NK-92 (cell line): Measurements from ENCODE around the gene KCNG3.

ENCODE experiments used
- DNase-seq: peaks from one replicate; lab custom pipeline; 2025; ENCODE audit not compliant: unreplicated experiment; lab: John Stamatoyannopoulos, UW

The KCNG3 gene

DNA sequence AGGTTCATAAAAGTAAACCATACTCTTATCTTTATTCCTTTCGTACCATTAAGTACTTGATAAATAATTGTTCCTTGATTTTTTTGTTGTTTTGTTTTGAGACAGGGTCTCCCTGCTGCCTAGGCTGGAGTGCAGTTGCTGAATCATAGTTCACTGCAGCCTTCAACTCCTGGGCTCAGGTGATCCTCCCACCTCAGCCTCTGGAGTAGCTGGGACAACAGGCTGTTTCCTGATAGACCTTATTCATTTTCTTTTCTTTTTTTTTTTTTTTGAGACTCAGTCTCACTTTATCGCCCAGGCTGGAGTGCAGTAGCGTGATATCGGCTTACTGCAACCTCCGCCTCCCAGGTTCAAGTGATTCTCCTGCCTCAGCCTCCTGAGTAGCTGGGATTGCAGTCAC, 5.5 kb downstream of the KCNG3 start:
- DNase-seq = no peak

DNA sequence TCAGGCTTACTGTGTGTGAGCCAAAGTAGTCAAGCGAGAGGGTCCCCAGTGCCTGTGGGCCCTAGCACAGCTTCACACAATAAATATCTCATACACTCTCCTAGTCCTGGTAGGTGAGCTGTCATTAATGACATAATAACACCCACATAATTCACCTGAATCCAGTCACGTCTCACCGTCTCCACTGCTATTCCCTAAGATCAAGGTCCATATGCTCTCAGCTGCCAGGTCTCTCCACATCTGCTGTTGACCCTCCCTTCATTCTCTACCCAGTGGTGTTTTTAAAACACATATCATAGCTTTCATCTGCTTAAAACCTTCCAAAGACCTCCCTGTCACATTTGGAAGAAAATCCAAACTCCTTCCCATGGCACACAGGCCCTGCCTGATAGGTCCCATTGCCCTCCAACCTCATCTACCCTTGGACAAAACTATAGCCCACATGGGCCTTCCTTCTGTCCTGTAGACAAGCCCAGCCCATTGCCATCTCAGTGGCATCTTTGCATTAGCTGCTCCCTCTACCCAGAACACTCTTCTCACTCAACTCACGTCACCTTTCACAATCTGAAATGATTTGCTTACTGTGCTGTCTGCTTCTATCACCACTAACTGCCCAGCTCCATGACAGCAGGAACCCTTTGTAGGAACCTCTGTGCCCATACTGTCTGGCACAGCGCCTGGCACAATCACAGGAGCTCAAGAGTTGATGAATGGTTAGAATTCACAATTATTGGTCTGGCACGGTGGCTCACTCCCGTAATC, 7.5 kb downstream of the KCNG3 start:
- no peak for DNase-seq

DNA sequence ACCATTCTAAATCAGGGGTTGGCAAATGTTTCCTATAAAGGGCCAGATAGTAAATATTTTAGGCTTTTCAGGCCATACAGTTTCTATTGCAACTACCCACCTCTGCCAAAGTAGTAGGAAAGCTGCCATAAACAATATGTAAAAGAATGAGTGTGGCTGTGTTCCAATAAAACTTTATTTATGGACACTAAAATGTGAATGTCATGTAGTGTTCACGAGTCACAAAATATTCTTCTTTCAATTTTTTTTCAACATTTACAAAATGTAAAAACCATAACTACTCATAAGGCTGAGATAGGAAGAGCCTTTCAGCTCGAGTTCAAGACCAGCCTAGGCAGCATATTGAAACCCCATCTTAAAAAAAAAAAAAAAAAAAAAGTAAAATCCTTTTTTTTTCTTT, 13.4 kb downstream of the KCNG3 start:
- DNase-seq = no peak

DNA sequence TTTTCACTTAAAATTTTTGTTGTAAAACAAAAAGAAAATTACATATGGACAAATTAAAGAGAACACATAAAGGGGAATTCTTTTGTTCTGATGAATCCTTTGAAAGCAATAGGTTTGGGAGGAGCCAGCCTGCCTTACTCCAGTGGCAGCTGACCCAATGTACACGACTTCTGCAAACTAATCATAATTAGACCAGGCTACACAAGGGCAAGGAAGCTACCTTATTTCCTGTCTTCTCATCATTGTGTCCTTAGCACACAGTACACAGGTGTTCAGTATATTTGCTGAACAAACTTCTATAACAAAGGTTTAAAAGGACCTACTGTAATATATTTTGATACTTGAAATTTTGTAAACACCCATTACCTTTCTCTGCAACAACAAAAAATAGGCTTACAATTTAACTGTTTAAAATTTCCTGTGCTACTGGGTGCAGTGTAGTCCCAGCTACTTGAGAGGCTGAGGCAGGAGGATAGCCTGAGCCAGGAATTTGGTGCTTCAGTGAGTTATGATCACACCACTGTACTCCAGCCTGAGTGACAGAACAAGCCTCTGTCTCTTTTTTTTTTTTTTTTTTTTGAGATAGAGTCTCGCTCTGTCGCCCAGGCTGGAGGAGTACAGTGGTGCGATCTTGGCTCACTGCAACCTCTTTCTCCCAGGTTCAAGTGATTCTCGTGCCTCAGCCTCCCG, 18.9 kb downstream of the KCNG3 start:
- no peak for DNase-seq

DNA sequence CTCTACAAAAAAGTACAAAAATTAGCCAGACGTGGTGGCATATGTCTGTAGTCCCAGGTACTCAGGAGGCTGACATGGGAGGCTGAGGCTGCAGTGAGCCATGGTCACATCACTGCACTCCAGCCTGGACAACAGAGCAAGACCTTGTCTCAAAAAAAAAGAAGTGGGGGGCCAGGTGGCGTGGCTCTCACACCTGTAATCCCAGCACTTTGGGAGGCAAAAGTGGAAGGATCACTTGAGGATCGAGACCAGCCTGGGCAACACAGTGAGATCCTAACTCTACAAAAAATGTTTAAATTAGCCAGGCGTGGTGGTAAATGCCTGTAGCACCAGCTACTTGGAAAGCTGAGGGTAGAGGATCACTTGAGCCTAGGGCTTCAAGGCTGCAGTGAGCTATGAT, 23.1 kb downstream of the KCNG3 start:
- no peak for DNase-seq

DNA sequence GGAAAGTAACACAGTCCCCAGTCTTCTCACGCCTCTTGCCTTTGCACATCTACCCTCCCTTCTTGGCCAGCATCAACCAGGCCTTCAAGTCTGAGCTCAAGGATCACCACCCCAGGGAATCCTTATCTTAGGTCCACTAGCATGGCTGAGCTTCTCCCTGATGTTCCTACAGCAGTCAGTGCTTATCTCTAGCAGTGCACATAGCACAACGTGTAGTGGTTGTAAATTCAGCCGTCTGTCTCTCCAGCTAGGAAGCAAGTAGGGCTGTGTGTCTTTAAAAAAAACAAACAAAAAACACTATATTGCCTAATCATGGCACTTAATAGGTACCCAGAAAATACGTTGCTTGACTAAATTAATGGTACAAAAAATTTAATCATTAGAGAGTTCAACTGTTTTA, 29.2 kb downstream of the KCNG3 start:
- DNase-seq = no peak

DNA sequence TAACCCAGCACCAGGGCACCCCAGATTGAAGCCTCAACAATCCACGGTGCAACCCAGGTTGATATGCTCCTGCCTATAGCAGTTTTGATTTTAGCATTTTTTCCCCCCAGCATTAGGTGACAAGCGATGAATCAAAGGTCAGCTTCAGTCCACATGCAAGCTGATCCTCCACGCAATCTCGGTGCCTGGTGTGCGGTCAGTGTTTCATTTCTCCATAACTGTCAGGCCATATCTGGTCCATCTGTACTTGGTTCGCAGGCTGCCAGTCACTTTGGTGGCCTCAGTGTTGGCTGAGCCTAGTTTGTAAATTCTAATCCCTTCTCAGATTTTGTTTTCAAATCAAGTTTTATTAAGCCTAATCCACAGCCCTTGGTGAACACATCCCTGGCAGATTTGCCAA, 30.2 kb downstream of the KCNG3 start:
- DNase-seq = no peak

DNA sequence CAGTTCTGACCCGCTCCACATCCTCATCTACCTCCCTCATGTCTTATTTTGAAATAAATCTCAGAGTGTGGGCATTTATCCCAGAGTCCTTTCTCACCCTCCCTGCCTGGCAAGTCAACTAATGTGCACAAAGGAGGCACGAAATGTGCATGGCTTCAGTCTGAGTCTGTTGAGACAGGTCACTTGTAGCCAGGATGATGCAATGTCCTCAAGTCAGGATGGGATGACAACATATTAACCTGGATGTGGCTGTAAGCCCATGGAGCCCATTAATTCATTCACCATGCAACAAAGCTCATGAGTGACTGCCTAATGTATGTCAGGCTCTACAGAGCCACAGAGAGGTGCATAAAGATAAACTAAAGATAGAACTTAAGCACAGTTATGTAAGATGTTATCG, 34.5 kb downstream of the KCNG3 start:
- DNase-seq = no peak

DNA sequence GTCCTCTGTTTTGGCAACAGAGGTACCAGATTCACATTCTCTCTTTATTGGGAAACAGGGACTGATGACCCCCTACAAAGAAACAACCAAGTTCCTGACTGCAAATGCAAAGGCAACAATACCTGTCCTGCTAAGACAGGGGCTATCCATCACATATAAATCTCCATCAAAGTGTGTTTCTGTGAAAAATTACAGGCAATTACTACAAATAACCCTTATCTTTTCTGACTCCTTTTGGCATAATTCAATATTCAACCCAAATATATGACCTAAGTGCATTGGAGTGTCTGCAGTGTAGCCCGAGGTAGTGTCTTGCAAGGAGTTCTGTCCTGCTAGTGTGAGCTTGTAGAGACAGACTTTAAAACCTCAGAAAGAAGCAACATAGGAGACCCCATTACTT, 35.4 kb downstream of the KCNG3 start:
- no peak for DNase-seq

DNA sequence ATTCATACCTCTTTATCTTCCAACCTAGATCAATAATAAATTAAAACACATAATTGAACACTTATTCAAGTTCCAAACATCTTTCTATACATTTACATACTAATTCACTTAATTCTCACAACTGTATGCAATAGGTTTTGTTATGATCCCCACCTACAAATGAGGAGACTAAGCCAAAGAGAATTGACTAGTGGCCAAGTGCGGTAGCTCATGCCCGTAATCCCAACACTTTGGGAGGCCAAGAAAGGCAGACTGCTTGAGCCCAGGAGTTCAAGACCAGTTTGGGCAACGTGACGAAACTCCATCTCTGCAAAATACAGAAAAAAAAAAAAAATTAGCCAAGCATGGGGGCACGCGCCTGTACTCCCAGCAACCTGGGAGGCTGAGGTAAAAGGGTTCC, 36.8 kb downstream of the KCNG3 start:
- no peak for DNase-seq

DNA sequence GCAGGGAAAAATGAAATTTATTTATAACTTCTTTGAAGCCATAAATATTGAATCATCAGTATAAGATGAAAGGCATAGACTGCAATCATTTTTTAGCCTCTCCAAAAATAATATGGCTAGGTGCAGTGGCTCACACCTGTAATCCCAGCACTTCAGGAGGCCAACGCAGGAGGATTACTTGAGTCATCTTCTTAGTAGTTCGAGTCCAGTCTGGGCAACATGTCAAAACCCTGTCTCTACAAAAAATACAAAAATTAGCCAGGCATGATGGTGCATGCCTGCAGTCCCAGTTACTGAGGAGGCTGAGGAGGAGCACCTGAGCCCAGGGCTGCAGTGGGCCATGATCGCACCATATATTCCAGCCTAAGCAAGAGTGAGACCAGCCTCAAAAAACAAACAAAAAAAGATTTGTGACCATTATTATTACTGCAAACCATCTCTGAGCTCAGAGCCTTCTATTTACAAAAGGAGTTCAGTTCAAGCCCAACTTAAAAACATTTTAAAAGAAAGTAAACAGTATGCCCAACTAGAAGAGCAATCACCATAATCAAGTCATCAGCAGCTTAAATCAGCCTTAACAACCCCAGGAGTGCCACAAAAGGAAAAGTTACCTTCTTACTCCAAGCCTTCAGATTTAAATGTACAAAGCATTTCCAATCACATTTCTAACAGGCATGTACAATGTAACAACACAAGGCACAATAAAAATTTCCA, 37.5 kb downstream of the KCNG3 start:
- DNase-seq = no peak

DNA sequence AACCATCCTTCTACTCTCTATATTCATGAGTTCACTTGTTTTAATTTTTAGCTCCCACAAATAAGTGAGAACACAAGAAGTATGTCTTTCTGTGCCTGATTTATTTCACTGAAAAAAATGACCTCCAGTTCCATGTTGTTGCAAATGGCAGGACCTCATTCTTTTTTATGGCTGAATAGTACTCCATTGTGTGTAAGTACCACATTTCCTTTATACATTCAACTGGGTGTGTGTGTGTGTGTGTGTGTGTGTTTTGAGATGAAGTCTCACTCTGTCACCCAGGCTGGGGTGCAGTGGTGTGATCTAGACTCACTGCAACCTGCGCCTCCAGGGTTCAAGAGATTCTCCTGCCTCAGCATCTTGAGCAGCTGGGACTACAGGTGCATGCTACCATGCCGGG, 41.2 kb downstream of the KCNG3 start:
- no peak for DNase-seq

DNA sequence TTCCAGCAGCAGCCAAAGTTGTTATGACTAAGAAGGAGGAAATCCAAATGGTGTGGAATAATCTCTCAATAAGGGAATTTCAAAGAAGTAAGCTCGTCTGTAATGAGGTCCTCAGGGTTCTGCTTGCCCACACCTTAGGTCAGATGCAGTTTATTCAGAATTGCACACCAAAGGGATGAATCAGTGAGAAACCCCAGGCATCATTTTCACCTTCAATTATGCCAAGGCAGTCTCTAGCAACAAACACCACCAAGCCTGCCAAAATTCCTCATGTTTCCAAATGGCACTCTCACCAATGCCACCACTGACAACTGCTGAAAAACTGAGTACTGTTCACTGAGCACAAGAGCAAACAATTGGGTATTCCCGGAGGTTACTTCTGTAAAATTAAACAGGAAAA, 43.6 kb downstream of the KCNG3 start:
- no peak for DNase-seq

DNA sequence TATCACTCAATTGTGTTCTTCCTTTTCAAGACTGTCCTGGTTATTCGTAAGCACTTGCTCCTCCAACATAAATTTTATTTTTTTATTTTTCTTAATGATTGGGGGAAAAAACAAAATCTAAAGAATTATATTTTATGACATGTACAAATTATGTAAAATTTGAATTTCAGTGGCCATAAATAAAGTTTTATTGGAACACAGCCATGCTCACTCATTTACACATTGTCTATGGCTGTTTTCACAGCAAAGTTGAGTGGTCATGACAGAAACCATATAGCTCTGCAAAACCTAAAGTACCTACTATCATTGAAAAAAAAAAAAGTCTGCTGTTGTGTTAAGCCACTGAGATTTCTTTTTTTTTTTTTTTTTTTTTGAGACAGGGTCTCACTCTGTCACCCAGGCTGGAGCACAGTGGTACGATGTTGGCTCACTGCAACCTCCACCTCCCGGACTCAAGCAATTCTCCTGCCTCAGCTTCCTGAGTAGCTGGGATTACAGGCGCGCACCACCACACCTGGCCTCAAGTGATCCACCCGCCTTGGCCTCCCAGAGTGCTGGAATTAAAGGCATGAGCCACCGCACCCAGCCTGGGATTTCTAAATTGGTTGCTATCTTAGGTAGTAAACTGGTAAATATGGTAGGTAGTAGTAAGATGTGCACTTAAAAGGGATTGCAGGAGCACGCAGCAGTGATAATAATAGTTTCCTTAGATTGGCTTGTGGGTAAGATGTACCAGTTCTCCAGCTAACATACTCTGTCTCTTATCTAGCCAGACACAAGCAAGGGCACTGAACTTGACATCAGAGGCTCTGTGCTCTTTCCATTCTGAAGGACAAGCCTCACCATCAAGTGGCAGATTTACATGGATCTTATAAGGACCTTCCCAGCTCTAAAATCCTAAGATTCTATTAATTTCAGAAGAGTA, 44.4 kb downstream of the KCNG3 start:
- DNase-seq = no peak

DNA sequence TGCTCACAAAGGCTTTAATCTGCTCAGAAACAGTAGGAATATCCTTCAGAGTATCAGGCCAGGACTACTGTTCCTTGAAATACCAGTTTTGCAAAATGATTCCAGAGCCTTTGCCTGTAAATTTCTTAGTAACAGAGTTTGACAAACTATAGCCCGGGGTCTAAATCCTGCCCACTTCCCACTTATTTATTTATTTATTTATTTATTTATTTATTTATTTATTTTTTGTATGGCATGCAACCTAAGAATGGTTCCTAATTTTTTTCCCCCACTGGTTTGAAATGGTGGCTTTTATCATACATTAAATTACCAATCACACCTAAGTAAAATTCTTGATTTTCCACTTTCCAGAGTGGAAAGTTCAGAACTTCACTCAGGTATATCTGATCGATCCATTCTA, 45.6 kb downstream of the KCNG3 start:
- no peak for DNase-seq

DNA sequence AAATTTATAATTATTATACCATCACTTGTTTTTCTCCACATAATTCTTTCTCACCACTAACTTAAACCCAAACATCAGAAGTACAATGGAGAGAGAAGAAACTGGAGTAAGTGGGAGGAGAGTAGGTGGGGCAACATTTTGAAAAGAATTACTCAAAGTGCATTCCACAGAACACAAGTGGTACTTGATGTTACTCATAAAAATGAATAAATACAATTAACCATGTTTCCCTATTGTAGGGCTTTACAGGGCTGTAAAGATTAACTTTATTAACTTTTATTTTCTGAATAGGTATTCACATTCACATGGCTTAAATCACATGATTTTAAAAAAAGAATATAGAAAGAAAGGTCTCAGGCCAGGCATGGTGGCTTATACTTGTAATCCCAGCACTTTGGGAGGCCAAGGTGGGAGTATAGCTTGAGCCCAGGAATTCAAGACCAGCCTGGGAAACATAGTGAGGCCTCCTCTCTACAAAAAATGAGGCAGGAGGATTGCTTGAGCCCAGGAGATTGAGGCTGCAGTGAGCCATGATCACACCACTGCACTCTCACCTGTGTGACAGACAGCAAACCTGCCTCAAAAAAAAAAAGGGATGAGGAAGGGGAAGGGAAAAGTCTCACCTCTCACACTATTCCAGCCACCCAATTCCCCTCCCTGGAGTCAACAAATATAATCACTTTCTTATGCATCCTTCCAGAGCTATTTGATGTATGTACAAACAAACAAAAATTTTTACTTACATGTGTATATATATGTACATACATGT, 47.1 kb downstream of the KCNG3 start:
- no peak for DNase-seq

DNA sequence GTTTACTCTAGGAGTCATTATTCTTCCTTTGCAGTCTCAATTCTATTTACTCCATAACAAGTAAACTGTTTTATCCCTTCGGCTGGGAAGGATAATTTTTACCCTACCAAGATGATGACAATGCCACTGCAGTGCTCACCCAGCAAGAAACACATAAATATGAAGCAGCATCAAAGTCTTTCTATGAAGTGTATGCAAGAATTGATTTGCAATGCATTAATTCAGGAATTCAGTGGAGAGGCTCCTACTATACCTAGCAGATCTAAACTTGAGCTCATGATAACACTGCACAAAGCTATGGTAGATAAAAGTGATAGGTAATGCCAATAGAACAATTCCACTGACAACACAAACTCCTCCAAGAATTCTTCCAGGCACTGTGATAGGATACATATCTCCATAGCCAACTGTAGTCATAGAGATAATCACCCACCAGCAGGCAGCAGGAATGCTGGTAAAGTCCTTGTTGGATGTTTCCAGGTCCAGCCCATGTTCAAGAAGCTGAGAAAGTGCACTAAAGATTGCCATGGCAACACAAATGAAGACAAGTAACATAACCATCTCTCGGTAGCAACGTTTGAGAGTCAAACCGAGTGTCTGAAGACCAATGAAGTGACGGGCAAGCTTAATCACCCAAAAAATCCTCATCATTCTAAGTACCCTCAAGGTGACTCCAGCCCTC, 49.9 kb downstream of the KCNG3 start:
- no peak for DNase-seq

DNA sequence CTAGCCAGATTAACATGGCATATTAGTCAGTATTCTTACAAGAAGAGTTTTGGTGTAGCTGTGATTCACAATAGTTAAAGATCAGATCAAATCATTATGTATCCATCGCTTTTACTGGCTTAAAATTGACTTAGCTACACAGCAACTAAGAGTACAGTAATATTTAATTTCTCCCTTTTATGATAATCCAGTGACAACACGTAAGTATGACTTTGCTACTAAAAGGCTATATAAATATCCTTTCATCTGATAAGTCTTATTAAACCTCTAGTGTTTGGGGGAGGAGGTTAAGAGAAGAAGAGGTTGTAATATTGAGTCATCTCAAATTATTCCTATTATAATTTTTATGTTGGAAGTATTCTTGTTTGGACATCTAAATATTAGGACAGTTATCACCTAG, 51.0 kb downstream of the KCNG3 start:
- DNase-seq = no peak

DNA sequence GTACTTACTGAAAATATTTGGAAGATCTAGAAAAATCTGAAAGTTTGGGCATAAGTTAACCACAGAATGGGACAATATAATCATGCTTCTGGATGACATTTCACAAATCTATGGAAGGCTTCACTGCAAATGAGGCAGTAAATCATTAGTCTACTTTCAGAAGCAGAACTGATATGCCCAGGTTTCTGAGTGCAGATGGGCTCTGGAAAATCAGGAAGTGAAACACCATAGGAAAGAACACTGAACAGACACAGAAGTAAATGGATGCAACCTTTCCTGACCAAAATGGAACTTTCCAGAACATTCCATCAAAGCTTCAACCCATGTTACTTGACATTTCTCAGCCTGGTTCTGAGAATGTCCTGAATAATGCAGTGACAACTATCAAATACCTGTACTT, 55.1 kb downstream of the KCNG3 start:
- no peak for DNase-seq

DNA sequence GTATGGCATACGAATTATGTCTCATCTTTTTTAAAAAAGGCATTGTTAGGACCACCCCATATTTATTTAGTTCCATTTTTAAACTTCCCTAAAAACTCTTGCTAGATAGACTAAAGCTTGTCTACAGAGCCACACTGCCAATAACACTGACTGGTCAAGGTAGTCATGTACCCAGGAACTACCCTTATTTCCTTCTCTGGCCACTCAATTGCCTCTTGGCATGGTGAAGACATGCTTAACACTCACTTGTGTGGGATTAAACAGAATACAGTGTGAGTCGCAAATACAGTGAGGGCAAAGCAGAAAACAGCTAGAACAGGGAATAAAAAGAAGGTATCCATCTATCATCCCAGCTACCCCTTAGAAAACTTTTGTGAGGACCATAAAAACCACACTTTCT, 57.4 kb downstream of the KCNG3 start:
- DNase-seq = no peak
